Measurements from ENCODE around the gene MTHFD1L.

MTHFD1L gene

DNA sequence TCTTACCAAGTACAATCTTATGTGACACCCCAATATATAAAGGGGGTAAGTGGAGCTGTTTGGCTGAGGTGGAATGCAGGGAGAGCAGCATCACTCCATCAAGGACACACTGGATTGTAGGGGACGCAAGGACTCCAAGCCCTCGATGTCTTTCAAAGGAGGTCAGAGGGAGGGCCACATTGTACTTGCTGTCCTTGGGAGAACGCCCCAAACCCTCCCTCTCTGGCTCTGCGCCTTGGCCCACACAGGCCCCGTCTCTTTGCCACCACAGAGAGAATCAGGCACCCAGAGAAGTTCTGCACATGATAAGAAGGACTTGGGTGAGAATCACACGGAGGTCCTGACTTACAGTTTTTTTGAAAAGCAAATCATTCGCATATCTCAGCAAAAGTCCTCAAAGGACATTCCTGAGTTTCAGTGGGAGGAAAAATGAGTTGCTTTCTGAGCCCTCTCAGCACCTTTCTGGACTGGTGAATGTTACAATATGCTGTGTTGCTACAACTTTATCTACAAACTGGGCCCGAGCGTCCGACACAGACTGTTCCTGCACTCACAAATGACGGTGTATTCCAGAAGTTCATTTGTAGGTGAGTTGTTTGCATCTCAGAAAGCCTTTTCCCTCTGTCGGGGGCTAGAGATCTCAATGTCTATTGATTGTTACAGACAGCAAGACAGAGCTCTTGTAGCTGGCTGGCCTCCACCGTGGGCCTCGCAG lies 281.8 kb downstream of the MTHFD1L start:
- no peak for DNase-seq (ENCODE audit: low read depth in 2 of 3, low spot score in 1 of 3)

DNA sequence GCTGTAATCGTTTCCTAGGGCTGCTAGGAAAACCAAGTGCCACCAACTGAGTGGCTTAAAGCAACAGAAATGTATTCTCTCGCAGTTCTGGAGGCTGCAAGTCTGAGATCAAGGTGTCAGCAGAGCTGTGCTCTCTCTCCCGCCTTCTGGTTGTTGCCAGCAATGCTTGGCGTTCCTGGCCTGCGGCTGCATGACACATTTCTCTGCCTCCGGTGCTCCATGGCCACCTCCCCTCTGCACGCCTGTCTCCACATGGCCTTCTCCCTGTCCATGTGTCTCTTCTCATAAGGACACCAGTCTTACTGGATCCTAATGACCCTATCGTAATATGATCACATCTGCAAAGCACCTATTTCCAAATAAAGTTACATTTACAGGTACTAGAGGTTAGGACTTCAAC lies 282.6 kb downstream of the MTHFD1L start:
- DNase-seq (ENCODE audit: low read depth in 2 of 3, low spot score in 1 of 3): no peak

DNA sequence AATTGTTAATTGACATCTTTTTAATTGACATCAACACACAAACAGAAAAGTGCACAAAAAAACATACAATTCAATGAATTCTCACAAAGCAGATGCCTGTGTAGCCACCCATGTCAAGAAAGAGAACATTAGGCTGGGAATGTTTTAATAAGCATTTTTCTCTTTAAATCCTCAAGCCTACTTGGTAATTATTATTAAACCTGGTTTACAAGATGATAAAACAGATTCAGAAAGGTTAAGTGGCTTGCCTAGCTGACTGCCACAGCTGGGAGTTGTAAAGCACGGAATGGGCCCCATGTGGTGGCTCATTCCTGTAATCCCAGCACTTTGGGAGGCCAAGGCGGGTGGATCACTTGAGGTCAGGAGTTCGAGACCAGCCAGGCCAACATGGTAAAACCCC lies 284.3 kb downstream of the MTHFD1L start:
- DNase-seq (ENCODE audit: low read depth in 2 of 3, low spot score in 1 of 3): no peak
